CD14-positive monocyte (primary cell): ENCODE results near the gene TRMU. TPM values are rescaled to one million over a fixed set of nuclear protein-coding genes. Genes with fewer than 3 reads are reported as not detected.

Source experiments
- DNase-seq, 3 donors: peaks; one replicate each; pipeline ENCODE4 v3.0.0-alpha.2; 2011 to 2022
- H2AFZ ChIP-seq: 2 replicates; pipeline ENCODE4 v1.6.0; 2012; ENCODE audit warnings: mild to moderate bottlenecking, low read depth, low read length, inconsistent platforms; ENCODE audit not compliant: insufficient read depth, poor library complexity, severe bottlenecking
- H3K27ac ChIP-seq, 2 donors: 1 replicate in 1 of 2; 2 replicates in 1 of 2; pipeline ENCODE4 v1.5.1; 2012 to 2013; ENCODE audit warnings: low read length in 2 of 2, control low read depth in 1 of 2, inconsistent platforms in 1 of 2, low read depth in 1 of 2, mild to moderate bottlenecking in 1 of 2
- H3K27me3 ChIP-seq, 2 donors: one replicate each; pipeline versions ENCODE4 v1.6.0 to v1.6.1; 2011 to 2013; ENCODE audit warnings: low read length in 2 of 2; ENCODE audit not compliant: control insufficient read depth in 2 of 2, insufficient read depth in 2 of 2
- H3K36me3 ChIP-seq, 2 donors: replicated peaks in 1 of 2; 1 replicate in 1 of 2; 2 replicates in 1 of 2; pipeline versions ENCODE4 v1.5.1 to v1.6.1; 2012 to 2013; ENCODE audit warnings: low read length in 2 of 2, control low read depth in 1 of 2, inconsistent platforms in 1 of 2, mild to moderate bottlenecking in 1 of 2; ENCODE audit not compliant: insufficient read depth in 2 of 2, control insufficient read depth in 1 of 2
- H3K4me1 ChIP-seq, 2 donors: 1 replicate in 1 of 2; 2 replicates in 1 of 2; pipeline versions ENCODE4 v1.5.1 to v1.6.1; 2012 to 2013; ENCODE audit warnings: low read length in 2 of 2, control low read depth in 1 of 2, inconsistent platforms in 1 of 2, mild to moderate bottlenecking in 1 of 2, moderate library complexity in 1 of 2; ENCODE audit not compliant: insufficient read depth in 2 of 2, control insufficient read depth in 1 of 2
- H3K4me2 ChIP-seq: replicated peaks from 2 replicates; pipeline ENCODE3; 2012; ENCODE audit warnings: low read length, moderate library complexity, mild to moderate bottlenecking; ENCODE audit not compliant: poor library complexity, severe bottlenecking; ENCODE audit errors: extremely low read depth
- H3K4me3 ChIP-seq, 3 experiments: fragments of 200-600 bp in 1 of 3; sonication (generic) in 1 of 3; replicated peaks in 1 of 3; 1 replicate in 2 of 3; 2 replicates in 1 of 3; pipeline ENCODE4 v1.5.1; 2011 to 2013; ENCODE audit warnings: low read length in 3 of 3, mild to moderate bottlenecking in 3 of 3, control low read depth in 2 of 3, low read depth in 2 of 3, inconsistent platforms in 1 of 3, moderate library complexity in 1 of 3
- H3K79me2 ChIP-seq: 2 replicates; pipeline ENCODE4 v1.6.0; 2012; ENCODE audit warnings: mild to moderate bottlenecking, control low read depth, inconsistent platforms, low read length, moderate library complexity; ENCODE audit not compliant: insufficient read depth
- H3K9ac ChIP-seq: 2 replicates; pipeline ENCODE4 v1.6.0; 2017; ENCODE audit warnings: low read length, mild to moderate bottlenecking; ENCODE audit not compliant: insufficient read depth, poor library complexity, severe bottlenecking
- H3K9me3 ChIP-seq, 2 donors: replicated peaks in 1 of 2; 1 replicate in 1 of 2; 2 replicates in 1 of 2; pipeline versions ENCODE4 v1.5.1 to v1.6.1; 2012 to 2013; ENCODE audit warnings: low read length in 2 of 2, control low read depth in 1 of 2; ENCODE audit not compliant: control insufficient read depth in 1 of 2, insufficient read depth in 1 of 2
- H4K20me1 ChIP-seq: 2 replicates; pipeline ENCODE4 v1.6.0; 2012; ENCODE audit warnings: mild to moderate bottlenecking, low read length, control low read depth, moderate library complexity; ENCODE audit not compliant: insufficient read depth
- H3K27ac Mint-ChIP-seq, 7 donors: one replicate each; pipeline ENCODE4 v1.8.0; 2020; ENCODE audit warnings: mild to moderate bottlenecking in 7 of 7, mixed read lengths in 7 of 7, moderate library complexity in 6 of 7, inconsistent platforms in 2 of 7
- H3K27me3 Mint-ChIP-seq, 3 donors: one replicate each; pipeline ENCODE4 v1.8.0; 2021 to 2022; ENCODE audit warnings: low read depth in 3 of 3, mild to moderate bottlenecking in 3 of 3, mixed read lengths in 3 of 3, moderate library complexity in 3 of 3, inconsistent platforms in 1 of 3
- H3K36me3 Mint-ChIP-seq, 2 donors: one replicate each; pipeline ENCODE4 v1.8.0; 2020; ENCODE audit warnings: mixed read lengths in 2 of 2, inconsistent platforms in 1 of 2, mild to moderate bottlenecking in 1 of 2
- H3K4me1 Mint-ChIP-seq: one replicate; pipeline ENCODE4 v1.8.0; 2020; ENCODE audit warnings: mild to moderate bottlenecking, mixed read lengths
- H3K4me3 Mint-ChIP-seq, 2 donors: one replicate each; pipeline ENCODE4 v1.8.0; 2020; ENCODE audit warnings: mild to moderate bottlenecking in 2 of 2, mixed read lengths in 2 of 2, moderate library complexity in 1 of 2
- H3K9me3 Mint-ChIP-seq, 7 donors: one replicate each; pipeline ENCODE4 v1.8.0; 2020 to 2022; ENCODE audit warnings: mixed read lengths in 7 of 7, mild to moderate bottlenecking in 6 of 7, moderate library complexity in 6 of 7, inconsistent platforms in 2 of 7
- CTCF ChIP-seq: fragments of 200-600 bp; IDR thresholded peaks from one replicate; pipeline ENCODE4 v1.8.0; 2022; ENCODE audit warnings: antibody characterized with exemption, mild to moderate bottlenecking
- WGBS: methylation state at CpG from one replicate; pipeline ENCODE4 v1.1.5; 2013; ENCODE audit warnings: missing lambda C conversion rate; ENCODE audit not compliant: insufficient coverage; 5-methylcytosine and 5-hydroxymethylcytosine counted together
- intact Hi-C, 2 donors: fragments of 100-400 bp; cut with micrococcal nuclease; formaldehyde crosslinking; loops; one replicate each; pipeline versions ENCODE4 v1.15.0 to v1.15.1; 2023
- polyA plus RNA-seq, 3 donors: library from polyadenylated mRNA; depleted of rRNA in 1 of 3; unstranded in 2 of 3; stranded (reverse) in 1 of 3; fragments of 300-500 nt in 2 of 3; fragments of >200 nt in 1 of 3; fragmentation: Illumina TruSeq in 2 of 3; gene quantifications; 1 replicate in 2 of 3; 2 replicates in 1 of 3; pipeline ENCODE4 v1.2.3, GENCODE V29; 2012 to 2021

Gene TRMU
- polyA plus RNA-seq, 3 donors, result 4.7 to 32.9 (median 5.6) TPM

GRCh38 chr22:46360891-46361290 lies 25.4 kb downstream of the TRMU start:
- peaks cover 0 to 3% (median 0%) of the 10 kb centered on the region in 7 donors for H3K9me3 Mint-ChIP-seq
- no peak overlapping the region for H3K27ac Mint-ChIP-seq
- DNase-seq, result no peak
- Histone ChIP-seq H3K4me1 (no peaks in the 10 kb centered on the region), H3K9ac (no peak overlapping the region), H2AFZ (no peak overlapping the region), H3K36me3 (peaks cover 18% of the 10 kb centered on the region in 2 donors), H3K4me3 (no peak overlapping the region), H3K9me3 (no peaks in the 10 kb centered on the region), H4K20me1 (no peaks in the 10 kb centered on the region), H3K27me3 (no peaks in the 10 kb centered on the region), H3K79me2 (no peaks in the 10 kb centered on the region), H3K27ac (no peak overlapping the region), H3K4me2 (no peak overlapping the region)
- TF ChIP-seq CTCF, result no peak
- peaks cover 2 to 12% (median 6%) of the 10 kb centered on the region in 3 donors for H3K27me3 Mint-ChIP-seq
- intact Hi-C loops, result no loop called here
- no peak overlapping the region for H3K4me3 Mint-ChIP-seq
- no peaks in the 10 kb centered on the region for H3K4me1 Mint-ChIP-seq
- 93% methylated on average over 3 of the region's 10 CpGs for WGBS
- H3K36me3 Mint-ChIP-seq, result peaks cover 22 to 27% of the 10 kb centered on the region in 2 donors

- Mint-ChIP-seq H3K4me3 (no peak overlapping the region), H3K36me3 (peaks cover 17 to 18% of the 10 kb centered on the region in 2 donors), H3K9me3 (peaks cover 0 to 3% (median 0%) of the 10 kb centered on the region in 7 donors), H3K27ac (no peak overlapping the region), H3K4me1 (no peaks in the 10 kb centered on the region), H3K27me3 (peaks cover 2 to 15% (median 6%) of the 10 kb centered on the region in 3 donors)
- no peak overlapping the region for H3K4me2 ChIP-seq
- peaks cover 8 to 9% of the 10 kb centered on the region in 2 donors for H3K36me3 ChIP-seq
- H3K4me1 ChIP-seq, result no peaks in the 10 kb centered on the region
- TF ChIP-seq CTCF, result no peak
- H3K27me3 ChIP-seq, result peaks cover 0 to 6% of the 10 kb centered on the region in 2 donors
- no peak for DNase-seq
- H2AFZ ChIP-seq, result no peak overlapping the region
- H3K4me3 ChIP-seq, result no peak overlapping the region
- H3K9me3 ChIP-seq, result no peaks in the 10 kb centered on the region
- intact Hi-C loops, result no loop called here
- no peaks in the 10 kb centered on the region for H3K79me2 ChIP-seq
- no peaks in the 10 kb centered on the region for H4K20me1 ChIP-seq
- no peak overlapping the region for H3K9ac ChIP-seq
- no peak overlapping the region for H3K27ac ChIP-seq
- 81% methylated on average over 10 of the region's 11 CpGs for WGBS
Measured at GRCh38 chr22:46361826-46362202, 26.3 kb downstream of the TRMU start.
